ENCODE measurements around the gene RXRA.
A peak's percentile ranks its signal among the peaks of the same experiment; 100 is the strongest.

RXRA gene

DNA sequence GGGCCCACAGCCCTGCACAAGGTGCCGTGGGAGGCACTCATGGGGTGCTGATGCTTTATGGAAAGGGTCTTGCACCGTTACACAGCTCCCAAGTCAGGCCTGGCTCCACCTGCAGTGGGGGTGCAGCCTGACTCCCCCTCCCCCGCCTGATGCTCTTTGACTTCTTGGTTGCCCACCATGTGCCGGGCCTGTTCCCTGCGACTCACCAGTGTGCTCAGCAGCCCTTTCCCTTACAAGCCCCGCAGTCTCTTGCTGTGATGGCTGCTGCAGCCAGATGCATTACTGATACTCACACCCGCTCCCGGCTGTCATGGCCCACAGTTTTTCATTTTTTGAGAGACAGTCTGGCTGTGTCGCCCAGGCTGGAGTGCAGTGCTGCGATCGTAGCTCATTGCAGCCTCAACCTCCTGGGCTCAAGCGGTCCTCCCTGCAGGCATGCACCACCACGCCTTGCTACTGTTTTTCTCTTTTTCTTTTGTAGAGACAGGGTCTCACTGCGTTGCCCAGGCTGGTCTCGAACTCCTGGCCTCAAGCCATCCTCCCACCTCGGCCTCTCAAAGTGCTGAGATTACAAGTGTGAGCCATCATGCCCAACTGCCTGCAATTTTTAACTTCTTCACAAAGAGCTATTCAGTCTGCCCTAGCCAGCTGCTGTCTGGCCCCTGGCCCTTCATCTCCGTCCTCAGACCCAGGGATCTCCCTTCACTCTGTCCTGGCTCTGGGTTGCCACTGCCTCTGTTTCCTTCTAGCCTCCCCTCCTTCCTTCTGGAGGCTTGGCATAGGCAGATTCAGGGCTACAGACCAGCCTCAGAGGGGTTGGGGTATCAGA lies 109.5 kb downstream of the RXRA start:
- DNase-seq: no peak

GRCh38 chr9:134436379-134436762 lies 110.1 kb downstream of the RXRA start:
- no peak for DNase-seq

DNA sequence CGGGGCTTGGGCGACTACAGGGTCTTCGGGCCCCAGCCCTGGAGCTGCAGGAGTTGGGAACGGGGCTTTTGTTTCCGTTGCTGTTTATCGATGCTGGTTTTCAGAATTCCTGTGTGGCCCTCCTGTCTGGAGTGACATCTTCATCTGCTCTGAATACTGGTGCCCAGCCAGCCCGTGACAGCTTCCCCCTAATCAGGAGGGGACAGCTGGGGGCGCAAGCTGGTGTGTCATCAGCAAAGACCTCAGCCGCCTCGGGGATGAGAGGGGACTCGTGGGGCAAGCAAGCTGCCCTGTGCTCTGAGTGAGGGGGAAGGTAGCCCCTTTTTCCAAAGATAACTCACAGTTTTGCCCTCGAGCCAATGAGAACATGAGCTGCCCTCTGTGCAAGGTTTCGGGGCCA lies 110.7 kb downstream of the RXRA start:
- DNase-seq: no peak

GRCh38 chr9:134437403-134438194 lies 111.3 kb downstream of the RXRA start:
- no peak for DNase-seq

DNA sequence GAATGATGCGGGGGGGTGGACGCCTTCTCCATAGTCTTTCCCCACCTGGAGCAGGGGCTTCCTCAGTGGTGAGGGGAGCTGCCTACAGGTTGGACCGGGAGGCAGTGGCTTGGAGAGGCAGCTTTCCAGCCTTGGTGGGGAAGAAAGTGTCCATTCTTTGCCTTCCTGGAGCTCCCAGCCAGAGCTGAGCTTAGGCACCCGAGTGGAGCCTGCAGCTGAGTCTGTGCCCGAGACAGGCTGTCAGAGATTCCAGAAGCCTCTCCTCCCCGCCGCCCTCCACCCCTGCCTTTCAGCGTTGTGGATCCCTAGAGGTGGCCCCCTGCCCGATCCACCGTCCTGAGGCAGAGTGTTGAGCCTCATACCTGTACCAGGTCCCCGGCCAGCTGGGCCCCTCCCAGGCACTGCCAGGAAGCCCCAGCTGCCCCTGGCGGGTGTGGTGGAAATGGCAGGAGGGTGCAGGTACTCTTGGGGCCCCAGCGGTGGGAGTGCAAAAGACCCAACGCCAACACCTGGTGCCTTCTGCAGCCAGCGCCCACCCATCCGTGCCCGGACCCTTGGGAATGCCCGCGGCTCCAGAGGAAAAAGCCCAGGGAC lies 112.0 kb downstream of the RXRA start:
- DNase-seq: no peak

DNA sequence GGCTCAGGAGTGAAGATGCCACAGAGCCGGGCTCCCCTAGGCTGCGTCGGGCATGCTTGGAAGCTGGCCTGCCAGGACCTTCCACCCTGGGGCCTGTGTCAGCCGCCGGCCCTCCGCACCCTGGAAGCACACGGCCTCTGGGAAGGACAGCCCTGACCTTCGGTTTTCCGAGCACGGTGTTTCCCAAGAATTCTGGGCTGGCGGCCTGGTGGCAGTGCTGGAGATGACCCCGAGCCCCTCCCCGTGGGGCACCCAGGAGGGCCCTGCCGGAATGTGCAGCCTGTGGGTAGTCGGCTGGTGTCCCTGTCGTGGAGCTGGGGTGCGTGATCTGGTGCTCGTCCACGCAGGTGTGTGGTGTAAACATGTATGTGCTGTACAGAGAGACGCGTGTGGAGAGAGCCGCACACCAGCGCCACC lies 113.1 kb downstream of the RXRA start:
- no peak for DNase-seq

DNA sequence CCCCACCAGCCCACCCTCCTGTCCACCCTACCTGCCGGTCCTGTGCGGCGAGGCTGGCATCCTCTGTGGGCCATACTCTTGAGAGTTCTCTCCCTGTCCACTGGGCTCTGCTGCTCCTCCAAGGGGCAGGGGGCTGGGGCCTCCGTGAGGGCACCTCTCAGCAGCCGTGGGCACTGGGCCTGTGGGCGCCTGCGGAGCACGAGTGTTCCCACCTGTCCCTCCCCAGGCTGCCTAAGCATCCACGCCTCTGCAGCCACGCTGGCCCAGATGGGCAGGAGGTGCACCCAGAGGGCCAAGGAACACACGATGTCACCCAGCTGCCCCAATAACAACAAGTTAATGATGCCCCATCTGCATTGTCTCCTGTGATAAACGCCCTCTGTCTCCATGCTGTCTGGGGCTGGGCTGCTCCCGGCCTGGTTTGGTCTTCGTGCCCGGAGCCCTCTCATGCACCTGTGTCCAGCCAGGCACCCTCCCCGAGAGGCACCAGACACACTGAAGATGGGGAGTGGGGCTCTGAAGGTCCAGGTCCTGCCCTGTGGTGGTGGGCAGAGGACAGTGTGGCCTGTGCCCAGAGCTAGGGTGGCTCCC lies 114.5 kb downstream of the RXRA start:
- no peak for DNase-seq

DNA sequence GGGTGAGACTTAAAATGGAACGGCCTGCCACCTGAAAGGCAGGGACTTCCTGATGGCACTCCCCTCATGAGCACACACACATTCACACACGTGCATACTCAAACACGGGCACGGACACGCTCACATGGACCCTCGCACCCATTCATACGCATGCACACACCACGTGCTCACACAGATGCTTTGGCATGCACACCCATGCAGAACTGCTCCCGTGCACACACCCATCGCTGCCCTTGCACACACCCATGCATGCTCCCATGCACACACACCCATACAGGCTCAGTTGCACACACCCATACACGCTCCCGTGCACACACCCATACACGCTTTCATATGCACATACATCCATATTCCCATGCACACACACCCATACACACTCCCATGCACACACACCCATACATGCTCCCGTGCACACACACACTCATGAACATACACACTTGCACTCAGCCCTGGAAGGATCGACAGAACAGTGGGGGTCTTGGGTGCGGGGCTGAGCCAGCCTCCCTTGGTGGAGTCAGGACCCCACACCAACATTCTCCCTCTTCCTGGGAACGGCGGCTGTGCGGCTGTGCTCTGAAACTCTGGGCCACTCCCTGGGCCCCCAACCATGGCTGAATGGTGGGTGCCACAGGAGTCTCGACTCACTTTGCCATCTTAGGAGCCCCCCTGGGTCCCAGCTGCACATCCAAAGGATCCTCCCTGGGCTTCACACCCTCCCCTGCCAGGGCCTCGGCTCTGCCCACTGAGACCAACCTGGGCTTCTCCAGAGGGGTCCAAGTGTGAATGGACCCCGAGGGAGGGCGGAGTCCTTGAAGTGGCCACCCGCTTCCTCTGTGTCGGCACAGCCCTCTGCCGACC lies 115.2 kb downstream of the RXRA start:
- DNase-seq: no peak

- DNase-seq: peak; percentile 56
Observed at GRCh38 chr9:134442085-134442474, 115.8 kb downstream of the RXRA start.

GRCh38 chr9:134442486-134443173 lies 116.4 kb downstream of the RXRA start:
- DNase-seq: peak; percentile 30

- peak; percentile 86 for DNase-seq
Observed at GRCh38 chr9:134443174-134444037, 117.2 kb downstream of the RXRA start.

- no peak for DNase-seq
Observed at GRCh38 chr9:134444038-134444315, 117.7 kb downstream of the RXRA start.

DNA sequence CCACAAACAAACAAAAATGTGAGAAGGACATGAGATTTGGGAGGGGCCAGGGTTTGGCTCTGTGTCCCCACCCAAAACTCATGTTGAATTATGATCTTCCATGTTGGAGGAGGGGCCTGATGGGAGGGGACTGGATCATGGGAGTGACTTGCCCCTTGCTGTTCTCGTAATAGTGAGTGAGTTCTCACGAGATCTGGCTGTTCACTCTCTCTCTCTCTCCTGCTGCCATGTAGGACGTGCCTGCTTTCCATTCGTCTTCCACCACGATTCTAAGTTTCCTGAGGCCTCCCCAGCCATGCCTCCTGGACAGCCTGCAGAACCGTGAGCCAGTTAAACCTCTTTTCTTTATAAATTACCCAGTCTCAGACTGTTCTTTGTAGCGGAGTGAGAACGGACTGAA lies 118.7 kb downstream of the RXRA start:
- DNase-seq: no peak

GRCh38 chr9:134449180-134449916 lies 123.1 kb downstream of the RXRA start:
- DNase-seq: peak; percentile 95

DNA sequence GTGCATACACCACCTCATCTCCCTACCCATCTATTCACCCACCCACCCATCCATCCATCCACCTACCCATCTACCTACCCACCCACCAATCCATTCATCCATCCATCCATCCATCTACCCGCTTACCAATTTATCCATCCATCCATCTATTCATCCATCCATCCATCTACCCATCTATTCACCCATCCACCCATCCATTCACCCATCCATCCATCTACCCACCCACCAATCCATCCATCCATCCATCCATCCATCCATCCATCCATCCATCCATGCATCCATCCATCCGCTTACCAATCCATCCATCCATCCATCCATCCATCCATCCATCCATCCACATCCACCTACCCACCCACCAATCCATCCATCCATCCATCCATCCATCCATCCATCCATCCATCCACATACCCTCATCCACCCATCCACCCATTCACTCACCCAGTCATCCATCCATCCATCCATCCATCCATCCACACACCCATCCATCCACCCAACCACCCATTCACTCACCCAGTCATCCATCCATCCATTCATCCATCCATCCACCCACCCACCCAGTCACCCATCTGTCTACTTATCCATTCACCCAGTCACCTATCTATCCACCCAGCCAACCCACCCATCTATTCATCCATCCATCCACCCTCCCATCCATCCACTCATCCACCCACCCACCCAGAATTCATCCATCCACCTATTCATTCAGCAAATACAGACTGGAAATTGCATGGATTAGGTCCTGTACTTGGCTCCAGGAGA lies 125.6 kb downstream of the RXRA start:
- DNase-seq: no peak

GRCh38 chr9:134452728-134453127 lies 126.5 kb downstream of the RXRA start:
- no peak for DNase-seq

GRCh38 chr9:134453776-134454475 lies 127.7 kb downstream of the RXRA start:
- DNase-seq: no peak

DNA sequence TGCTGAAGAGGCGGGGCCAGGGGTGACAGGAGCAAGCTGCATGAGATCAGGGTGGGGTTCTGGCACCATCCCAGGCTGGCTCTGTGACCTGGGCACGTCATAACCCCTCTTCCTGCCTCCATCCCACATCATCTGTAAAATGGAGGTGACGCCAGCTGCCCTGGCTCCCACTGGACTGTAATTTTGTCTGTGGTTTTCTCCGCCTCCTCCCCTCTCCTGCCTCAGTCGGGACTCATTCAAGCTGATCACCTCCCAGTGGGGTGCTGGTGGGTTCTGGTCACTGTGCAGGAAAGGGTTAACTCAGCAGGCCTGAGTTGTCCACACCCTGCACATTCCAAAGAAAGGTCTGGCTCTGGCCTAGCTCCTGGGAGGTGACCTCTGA lies 128.2 kb downstream of the RXRA start:
- no peak for DNase-seq

DNA sequence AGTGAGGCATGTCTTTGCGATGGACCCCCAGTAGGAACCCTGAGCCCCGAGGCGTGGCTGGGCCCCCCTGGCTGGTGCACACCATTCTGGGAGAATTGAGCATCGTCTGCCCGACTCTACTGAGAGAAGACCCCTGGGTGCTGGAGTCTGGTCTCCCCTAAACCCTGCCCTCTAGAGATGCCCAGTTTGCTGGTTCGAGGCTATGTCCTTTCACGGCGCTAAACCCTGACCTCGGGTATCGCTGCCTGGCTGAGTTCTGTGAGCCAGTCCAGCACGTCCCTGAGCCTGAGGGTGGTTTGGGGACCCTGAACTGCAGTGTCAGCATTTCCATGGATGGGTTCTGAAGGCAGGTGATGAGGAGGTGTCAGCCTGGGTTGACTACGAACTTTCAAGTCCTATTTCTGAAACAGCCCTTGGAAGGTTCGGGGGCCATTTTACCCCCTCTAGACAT lies 128.8 kb downstream of the RXRA start:
- no peak for DNase-seq
